ENCODE results near the gene HSPA9. TPM values are rescaled to one million over a fixed set of nuclear protein-coding genes. Genes with fewer than 3 reads are reported as not detected.

HSPA9 gene
- polyA plus RNA-seq, 3 donors: 73.6 to 177 (median 94.5) TPM

GRCh38 chr5:138597661-138598400, 22.6 kb upstream of the HSPA9 start:
- WGBS, 3 donors: 85 to 88% (median 86%) methylated on average over 9 of the region's 9 CpGs
- H3K27ac ChIP-seq (ENCODE audit: low read depth, low read length): no peak overlapping the region

GRCh38 chr5:138596105-138596881, 21.1 kb upstream of the HSPA9 start:
- 87 to 91% (median 89%) methylated on average over 6 of the region's 6 CpGs for WGBS, 3 donors
- H3K27ac ChIP-seq (ENCODE audit: low read depth, low read length): no peak overlapping the region

- H3K27ac ChIP-seq (ENCODE audit: low read depth, low read length): no peak overlapping the region
- 87 to 90% (median 87%) methylated on average over 4 of the region's 4 CpGs for WGBS, 3 donors
These were observed 20.1 kb upstream of the HSPA9 start for GRCh38 chr5:138595180-138595795.

GRCh38 chr5:138594305-138595058, 19.3 kb upstream of the HSPA9 start:
- 93 to 97% (median 96%) methylated on average over 4 of the region's 4 CpGs for WGBS, 3 donors
- no peak overlapping the region for H3K27ac ChIP-seq (ENCODE audit: low read depth, low read length)

GRCh38 chr5:138588013-138588788, 13.0 kb upstream of the HSPA9 start:
- WGBS, 3 donors: 88 to 97% (median 93%) methylated on average over 2 of the region's 2 CpGs
- H3K27ac ChIP-seq (ENCODE audit: low read depth, low read length): no peak overlapping the region

GRCh38 chr5:138585157-138585556, 10.0 kb upstream of the HSPA9 start:
- no peak overlapping the region for H3K27ac ChIP-seq (ENCODE audit: low read depth, low read length)

GRCh38 chr5:138583984-138584637, 8.9 kb upstream of the HSPA9 start:
- WGBS, 3 donors: 74 to 82% (median 81%) methylated on average over 8 of the region's 8 CpGs

GRCh38 chr5:138582959-138583358, 7.8 kb upstream of the HSPA9 start:
- no peak overlapping the region for H3K27ac ChIP-seq (ENCODE audit: low read depth, low read length)
- 80 to 86% (median 84%) methylated on average over 3 of the region's 3 CpGs for WGBS, 3 donors

More at GRCh38 chr5:138583984-138584637, 8.9 kb upstream of the HSPA9 start:
- no peak overlapping the region for H3K27ac ChIP-seq (ENCODE audit: low read depth, low read length)

GRCh38 chr5:138580777-138581176, 5.6 kb upstream of the HSPA9 start:
- no peak overlapping the region for H3K27ac ChIP-seq (ENCODE audit: low read depth, low read length)

- WGBS, 3 donors: 89 to 95% (median 93%) methylated on average over 2 of the region's 2 CpGs
- H3K27ac ChIP-seq (ENCODE audit: low read depth, low read length): no peak overlapping the region
These were observed 4.8 kb upstream of the HSPA9 start for GRCh38 chr5:138580001-138580400.

GRCh38 chr5:138579517-138579863, 4.3 kb upstream of the HSPA9 start:
- 41 to 44% (median 44%) methylated on average over 2 of the region's 2 CpGs for WGBS, 3 donors
- H3K27ac ChIP-seq (ENCODE audit: low read depth, low read length): no peak overlapping the region

GRCh38 chr5:138577452-138577851, 2.3 kb upstream of the HSPA9 start:
- H3K27ac ChIP-seq (ENCODE audit: low read depth, low read length): no peak overlapping the region
- WGBS, 3 donors: 94 to 97% (median 96%) methylated on average over 15 to 17 of the region's 17 CpGs

GRCh38 chr5:138574744-138575193, 432 bp downstream of the HSPA9 start:
- 0 to 1% (median 1%) methylated on average over 18 of the region's 18 CpGs for WGBS, 3 donors

GRCh38 chr5:138573949-138574670, 1.1 kb downstream of the HSPA9 start:
- 27 to 45% (median 43%) methylated on average over 9 of the region's 9 CpGs for WGBS, 3 donors
- no peak overlapping the region for H3K27ac ChIP-seq (ENCODE audit: low read depth, low read length)

More at GRCh38 chr5:138574744-138575193, 432 bp downstream of the HSPA9 start:
- H3K27ac ChIP-seq (ENCODE audit: low read depth, low read length): peak overlapping the region; percentile 98

GRCh38 chr5:138573223-138573622, 2.0 kb downstream of the HSPA9 start:
- 82 to 85% (median 82%) methylated on average over 8 of the region's 8 CpGs for WGBS, 3 donors
- no peak overlapping the region for H3K27ac ChIP-seq (ENCODE audit: low read depth, low read length)

GRCh38 chr5:138570871-138571270, 4.3 kb downstream of the HSPA9 start:
- H3K27ac ChIP-seq (ENCODE audit: low read depth, low read length): no peak overlapping the region
- WGBS, 3 donors: 95 to 98% (median 97%) methylated on average over 9 of the region's 9 CpGs

GRCh38 chr5:138569782-138570181, 5.4 kb downstream of the HSPA9 start:
- no peak overlapping the region for H3K27ac ChIP-seq (ENCODE audit: low read depth, low read length)
- WGBS, 3 donors: 92 to 94% (median 93%) methylated on average over 7 of the region's 7 CpGs
